ENCODE results near the gene AIPL1.
"Not testable (repeated sequence)": the region's sequence is repeated elsewhere in the genome, so short reads cannot be mapped to it uniquely, and the experiment has no call there.

AIPL1 gene, protein sequence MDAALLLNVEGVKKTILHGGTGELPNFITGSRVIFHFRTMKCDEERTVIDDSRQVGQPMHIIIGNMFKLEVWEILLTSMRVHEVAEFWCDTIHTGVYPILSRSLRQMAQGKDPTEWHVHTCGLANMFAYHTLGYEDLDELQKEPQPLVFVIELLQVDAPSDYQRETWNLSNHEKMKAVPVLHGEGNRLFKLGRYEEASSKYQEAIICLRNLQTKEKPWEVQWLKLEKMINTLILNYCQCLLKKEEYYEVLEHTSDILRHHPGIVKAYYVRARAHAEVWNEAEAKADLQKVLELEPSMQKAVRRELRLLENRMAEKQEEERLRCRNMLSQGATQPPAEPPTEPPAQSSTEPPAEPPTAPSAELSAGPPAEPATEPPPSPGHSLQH

DNA sequence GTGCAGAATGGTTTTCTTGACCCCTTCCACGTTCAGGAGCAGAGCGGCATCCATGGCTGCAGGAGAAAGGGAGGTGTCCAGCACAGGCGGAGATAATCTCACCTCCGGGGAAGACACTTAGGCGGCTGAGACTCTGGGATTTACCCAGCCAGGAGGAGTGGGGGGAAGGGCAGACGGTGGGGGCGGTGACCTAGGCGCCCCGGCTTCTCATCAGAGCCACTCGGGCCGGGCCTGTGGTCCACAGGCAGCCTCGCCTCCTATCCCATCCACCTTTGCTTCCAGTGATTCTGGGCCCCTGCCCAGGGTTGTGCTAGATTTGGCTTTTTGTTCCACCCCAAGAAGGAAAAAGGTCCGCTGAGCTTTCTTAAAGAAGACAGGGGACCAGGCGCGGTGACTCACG, at the start of gene AIPL1:
AIPL1 (minus strand) TSS at position 71 of the 400 bp plus-strand sequence; CDS start at position 54, 17 bp downstream.
- no peak for DNase-seq (ENCODE audit: low spot score)

DNA sequence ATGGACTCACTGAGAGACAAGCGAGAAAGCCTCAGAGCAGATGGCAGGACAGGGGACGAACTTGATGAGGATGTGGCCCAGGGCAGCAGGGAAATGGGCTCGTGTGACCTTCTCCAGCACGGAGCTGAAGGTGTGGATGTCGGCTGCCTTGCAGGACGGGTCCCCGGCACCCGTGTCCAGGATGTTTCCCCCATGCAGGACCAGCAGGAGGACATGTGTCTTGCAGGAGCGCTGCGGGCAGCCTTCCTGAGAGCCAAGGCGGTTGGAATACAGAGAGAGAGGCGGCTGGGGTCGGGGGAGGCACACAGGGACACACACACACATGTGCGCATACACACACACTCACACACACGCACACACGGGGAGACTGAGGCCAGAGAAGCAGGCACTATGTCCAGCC, 48.6 kb upstream of the AIPL1 start:
- no peak for DNase-seq (ENCODE audit: low spot score)

DNA sequence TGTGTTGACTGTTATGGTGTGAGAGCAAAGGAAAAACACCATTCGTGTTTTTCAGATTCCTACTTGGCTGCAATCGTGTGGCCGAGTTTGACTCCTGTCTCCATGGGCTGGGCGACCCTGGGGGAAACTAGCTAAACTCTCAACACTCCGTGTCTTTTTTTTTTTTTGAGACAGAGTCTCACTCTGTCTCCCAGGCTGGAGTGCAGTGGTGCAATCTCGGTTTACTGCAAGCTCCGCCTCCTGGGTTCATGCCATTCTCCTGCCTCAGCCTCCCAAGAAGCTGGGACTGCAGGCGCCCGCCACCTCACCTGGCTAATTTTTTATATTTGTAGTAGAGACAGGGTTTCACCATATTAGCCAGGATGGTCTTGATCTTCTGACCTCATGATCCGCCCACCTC, 47.9 kb upstream of the AIPL1 start:
- DNase-seq (ENCODE audit: low spot score): not testable (repeated sequence)

GRCh38 chr17:6482105-6482455, 47.2 kb upstream of the AIPL1 start:
- no peak for DNase-seq (ENCODE audit: low spot score)

- DNase-seq (ENCODE audit: low spot score): no peak
Observed at GRCh38 chr17:6480303-6480675, 45.4 kb upstream of the AIPL1 start.

GRCh38 chr17:6479622-6480302, 44.8 kb upstream of the AIPL1 start:
- no peak for DNase-seq (ENCODE audit: low spot score)

DNA sequence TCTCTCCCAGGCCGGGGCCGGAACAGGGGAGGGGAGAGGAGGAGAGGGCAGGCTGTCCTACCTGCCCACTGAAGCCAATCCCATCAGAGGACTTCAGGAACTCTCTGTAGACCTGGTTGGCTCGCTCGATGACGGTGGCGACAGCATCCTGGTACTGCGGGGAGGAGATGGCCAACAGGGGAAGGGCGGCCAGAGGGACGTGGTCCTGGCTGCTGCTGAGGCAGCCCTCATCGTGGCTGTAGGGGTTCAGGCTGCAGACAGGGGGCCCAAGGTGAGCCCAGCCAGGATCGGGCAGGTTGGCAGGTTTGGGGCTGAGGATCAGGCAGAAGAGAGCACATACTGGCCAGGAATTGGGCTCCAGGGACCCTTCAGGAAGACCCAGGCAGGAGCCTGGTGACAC, 43.6 kb upstream of the AIPL1 start:
- DNase-seq (ENCODE audit: low spot score): no peak

DNA sequence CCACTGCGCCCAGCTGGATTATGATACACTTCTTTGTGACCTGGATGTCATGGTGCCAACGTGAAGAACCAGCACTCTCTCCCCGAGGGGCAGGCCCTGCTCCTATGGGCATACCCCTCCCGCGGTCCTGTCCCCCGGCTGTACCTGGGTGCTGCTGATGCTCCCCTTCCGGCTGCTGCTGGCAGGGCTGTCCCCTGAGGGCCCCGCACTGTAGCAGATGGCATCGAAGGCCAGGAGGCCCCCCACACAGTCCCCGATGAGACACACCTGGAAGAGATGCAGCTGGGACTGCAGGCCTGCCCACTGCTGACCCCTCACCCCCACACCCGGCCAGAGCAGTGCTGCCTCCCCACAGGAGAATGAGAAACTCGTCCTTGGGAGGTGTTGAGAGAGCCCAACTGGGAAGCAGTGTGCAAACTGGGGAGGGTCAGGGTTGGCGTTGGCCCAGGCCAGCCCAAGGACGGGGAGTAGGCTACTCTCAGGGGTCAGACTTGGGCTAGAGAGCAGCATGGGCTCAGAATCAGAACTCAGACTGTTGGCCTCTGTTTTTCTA, 43.0 kb upstream of the AIPL1 start:
- DNase-seq (ENCODE audit: low spot score): no peak

DNA sequence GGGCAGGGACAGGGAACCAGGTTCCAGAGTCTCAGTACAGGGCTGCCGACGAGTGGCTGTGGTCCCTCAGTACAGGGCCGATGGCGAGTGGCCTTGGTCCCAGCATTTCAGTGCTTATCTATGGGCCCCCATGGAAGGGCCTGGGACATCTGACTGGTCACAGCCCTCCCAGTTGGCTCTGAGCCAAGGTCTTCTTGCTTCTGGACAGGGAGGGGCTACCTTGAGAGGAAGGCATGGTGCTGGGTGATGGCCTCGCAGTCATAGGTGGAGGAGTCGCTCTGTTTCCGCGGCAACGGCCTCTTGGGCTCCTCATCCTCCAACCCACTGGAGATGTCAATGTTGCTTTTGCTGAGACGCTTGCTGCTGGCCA, 41.9 kb upstream of the AIPL1 start:
- DNase-seq (ENCODE audit: low spot score): no peak

- no peak for DNase-seq (ENCODE audit: low spot score)
Observed at GRCh38 chr17:6476076-6476809, 41.3 kb upstream of the AIPL1 start.

DNA sequence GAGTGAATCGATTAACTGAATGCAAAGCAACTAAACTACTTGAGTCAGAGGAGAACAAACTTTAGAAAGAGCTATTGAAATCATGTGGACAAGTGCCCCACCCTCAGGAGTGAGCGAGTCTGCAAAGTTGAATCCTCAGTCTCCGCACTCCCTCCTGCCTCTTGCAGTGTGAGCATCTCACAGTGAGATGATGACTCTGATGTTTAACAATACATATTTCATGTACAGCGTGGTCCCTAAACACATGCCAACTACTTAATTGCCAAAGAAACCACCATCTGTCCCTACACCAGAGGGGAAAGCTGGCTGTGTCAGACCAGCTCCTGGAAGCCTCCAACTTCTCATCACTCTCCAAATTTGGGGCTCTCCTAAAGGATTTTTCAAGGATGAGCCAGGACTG, 40.5 kb upstream of the AIPL1 start:
- no peak for DNase-seq (ENCODE audit: low spot score)

- no peak for DNase-seq (ENCODE audit: low spot score)
Observed at GRCh38 chr17:6474906-6475305, 40.0 kb upstream of the AIPL1 start.

DNA sequence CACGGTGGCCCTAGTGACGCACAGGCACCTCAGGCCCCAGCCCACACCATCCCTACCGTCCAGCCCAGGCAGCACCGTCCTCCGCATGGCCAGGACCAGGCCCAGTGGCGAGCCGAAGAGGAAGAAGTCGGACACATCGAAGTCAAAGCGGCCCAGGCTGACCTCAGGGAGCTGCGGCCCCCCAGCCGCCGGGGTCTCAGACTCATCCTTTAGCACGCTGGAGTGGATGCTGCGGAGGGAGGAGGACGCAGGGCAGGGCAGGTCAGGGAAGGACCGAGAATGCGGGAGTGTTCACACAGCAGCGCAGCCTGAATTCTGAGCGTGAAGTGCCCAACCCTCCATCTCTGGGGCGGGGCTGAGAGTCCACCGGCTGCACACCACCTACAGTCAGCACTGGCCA, 39.5 kb upstream of the AIPL1 start:
- DNase-seq (ENCODE audit: low spot score): no peak

DNA sequence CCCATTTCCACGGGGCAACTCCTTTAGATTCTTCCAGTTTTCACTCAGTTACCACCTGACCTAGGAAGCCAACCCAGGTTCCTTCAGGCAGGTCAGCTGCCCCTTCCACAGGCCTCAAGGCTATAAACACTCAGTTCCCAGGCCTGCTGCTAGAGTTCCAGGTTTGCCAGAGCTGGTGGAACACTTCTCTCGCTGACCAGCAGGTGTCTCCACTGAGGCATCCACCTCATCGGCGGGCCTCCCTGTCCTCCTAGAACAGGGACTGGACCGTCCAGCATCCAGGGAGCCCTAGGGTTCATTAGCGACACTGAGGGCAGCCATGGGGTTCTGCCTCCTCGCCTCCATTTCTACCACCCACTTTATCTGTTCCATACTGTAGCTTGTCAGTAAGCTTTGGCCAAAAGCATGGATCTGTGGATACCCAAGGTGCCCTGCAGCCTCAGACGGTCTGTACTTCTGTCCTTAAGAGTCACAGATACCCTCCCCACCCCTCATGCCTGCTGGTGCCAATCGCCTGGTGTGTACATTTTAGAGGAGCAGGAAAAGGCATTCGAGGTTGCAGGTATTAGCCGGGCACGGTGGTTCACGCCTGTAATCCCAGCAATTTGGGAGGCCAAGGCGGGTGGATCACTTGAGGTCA, 38.3 kb upstream of the AIPL1 start:
- DNase-seq (ENCODE audit: low spot score): peak; percentile 94

- no peak for DNase-seq (ENCODE audit: low spot score)
Observed at GRCh38 chr17:6472517-6472916, 37.6 kb upstream of the AIPL1 start.

DNA sequence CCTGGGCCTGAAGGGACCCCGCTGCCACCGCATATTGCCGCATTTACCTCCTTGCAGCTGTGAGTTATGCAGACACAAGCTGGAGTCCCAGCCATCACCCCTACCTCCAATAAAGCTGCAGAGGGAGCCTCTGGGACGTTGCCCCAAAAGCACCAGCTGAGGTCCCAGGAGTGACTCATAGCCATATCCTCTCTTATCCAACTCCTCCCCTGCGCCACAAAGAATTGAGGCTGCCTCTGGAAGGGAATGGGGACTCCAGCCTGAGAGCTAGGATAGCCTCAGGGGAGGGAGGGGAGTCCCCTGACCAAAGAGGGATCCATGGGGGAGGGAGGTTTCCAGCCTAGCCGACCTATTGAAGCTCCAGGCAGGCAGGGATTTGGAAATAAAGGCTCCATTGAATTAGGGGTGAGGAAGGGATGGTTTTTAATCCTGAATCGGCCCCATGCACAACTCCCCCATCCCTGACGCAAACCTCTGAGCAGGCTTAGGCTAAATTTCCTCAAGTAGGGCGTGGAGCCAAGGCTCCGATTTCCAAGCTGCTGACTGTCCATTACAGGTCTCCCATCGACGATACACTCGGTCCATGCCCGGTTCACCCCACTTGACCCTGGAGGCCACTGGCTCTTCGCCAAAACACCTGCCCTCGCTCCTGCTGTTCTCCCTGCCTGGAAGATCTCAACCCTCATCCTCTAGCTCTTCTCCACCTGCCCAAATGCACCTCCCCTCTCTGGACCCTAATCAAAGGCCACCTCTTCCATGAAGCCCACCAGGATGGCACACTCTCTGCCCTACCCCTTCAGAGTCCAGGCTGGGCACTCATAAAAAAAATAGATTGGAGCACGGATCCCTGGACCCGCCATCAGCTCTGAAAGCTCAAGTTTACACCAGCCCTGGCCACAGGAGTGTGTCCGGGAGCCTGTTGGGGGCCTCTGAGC, 36.9 kb upstream of the AIPL1 start:
- peak; percentile 89 for DNase-seq (ENCODE audit: low spot score)

DNA sequence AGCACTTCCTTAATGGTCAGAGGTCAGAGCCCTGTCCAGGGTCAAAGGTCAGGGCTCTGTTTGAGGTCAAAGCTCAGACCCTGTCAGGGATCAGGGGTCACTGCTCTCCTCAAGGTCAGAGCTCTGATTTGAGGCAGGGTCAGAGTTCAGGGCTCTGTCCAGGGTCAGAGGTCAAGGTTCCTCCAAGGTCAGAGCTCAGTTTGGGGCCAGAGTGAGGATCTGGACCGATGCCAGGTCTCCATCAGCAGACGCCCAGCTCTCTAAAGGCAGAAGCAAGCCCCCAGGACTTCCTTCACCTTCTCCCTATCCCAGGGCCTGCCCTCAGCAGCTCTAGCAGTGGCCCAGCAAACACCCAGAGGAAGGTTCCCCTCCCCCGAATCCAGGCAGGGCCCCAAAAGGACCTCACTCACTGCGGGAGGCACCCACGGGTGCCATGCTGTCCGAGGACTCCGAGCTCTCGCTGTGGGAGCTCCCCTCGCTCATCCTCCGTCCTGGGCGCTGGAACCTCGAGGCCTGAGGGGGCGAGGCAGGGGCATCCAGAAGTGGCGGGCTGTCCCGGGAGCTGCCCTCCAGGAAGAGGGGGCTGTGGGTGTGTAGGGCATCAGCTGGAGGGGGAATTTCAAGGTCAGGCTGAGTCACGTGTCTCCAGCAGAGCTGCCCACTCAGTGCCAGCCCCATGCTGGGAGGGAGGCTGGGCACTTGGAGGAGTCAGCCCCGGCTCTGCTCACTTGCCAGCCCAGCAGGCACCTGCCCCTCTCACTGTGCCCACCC, 36.0 kb upstream of the AIPL1 start:
- DNase-seq (ENCODE audit: low spot score): no peak

GRCh38 chr17:6470146-6470718, 35.3 kb upstream of the AIPL1 start:
- DNase-seq (ENCODE audit: low spot score): no peak

DNA sequence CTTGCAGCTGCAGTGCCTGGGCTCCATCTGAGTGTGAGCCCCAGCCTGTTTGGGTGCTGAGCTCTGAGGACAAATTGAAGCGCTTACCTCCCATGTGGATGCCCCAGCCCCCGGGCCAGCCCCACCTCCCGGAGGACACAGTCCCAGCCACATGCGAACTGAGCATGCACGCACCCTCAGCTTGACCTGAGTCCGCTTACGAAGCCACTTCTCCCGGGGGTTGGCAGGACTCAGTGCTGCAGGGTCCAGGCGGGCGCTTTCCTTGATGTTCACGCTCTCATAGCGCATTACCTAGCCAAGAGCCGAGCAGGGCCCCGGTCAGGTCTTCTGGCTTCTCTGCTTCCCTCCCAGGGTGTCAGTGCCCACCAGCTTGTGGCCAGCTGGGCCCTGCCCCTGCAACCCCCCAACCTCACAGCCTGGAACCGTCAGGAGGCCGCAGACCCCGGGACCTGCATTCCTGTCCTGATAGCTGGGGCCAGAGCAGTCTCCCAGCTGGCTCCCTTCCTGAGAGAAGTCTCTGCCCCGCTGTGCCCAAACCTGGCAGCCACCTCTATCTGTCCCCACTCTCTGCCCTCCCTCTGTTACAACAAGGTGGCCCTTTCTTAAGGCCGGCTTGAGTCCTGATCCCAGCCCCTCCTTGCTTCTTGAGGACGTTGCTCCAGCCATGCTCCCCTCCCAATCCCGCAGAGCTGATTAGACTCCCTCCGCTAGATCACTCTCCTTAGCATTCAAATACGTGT, 33.3 kb upstream of the AIPL1 start:
- DNase-seq (ENCODE audit: low spot score): no peak

Data from AG20443 (cell line).